GM21717 (cell line): Measurements from ENCODE around the gene FBP1.

Experiments
- ATAC-seq: cut with Tn5 transposase; IDR thresholded peaks from one replicate; pipeline ENCODE4 v1.9.1; 2021; ENCODE audit warnings: mild to moderate bottlenecking, moderate library complexity; ENCODE audit not compliant: unreplicated experiment

The FBP1 gene

GRCh38 chr9:94657021-94657725 lies 17.9 kb upstream of the FBP1 start:
- ATAC-seq: no peak

DNA sequence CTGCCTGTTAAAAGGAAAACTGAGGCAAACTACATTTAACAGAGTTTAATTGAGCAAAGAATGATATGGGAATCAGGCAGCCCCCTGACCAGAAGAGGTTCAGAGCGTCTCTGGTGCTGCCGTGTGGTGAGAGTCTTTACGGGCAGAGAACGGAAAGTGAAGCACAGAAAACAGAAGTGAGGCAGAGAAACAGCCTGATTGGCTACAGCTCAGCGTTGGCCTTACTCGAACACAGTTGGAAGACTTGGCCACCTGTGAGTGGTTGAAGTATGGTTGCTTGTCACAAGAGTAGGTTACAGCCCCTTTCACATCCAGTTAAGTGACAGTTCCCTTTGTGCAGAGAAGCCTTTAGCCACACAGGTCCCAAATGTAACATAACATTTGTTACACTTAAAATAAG lies 16.9 kb upstream of the FBP1 start:
- ATAC-seq: peak; percentile 94

GRCh38 chr9:94655739-94656138 lies 16.4 kb upstream of the FBP1 start:
- ATAC-seq: no peak

- no peak for ATAC-seq
Measured at GRCh38 chr9:94654165-94654894, 15.0 kb upstream of the FBP1 start.

GRCh38 chr9:94650949-94651348 lies 11.6 kb upstream of the FBP1 start:
- ATAC-seq: no peak

GRCh38 chr9:94649100-94649819 lies 9.9 kb upstream of the FBP1 start:
- no peak for ATAC-seq

- no peak for ATAC-seq
Measured at GRCh38 chr9:94648185-94648584, 8.9 kb upstream of the FBP1 start.

DNA sequence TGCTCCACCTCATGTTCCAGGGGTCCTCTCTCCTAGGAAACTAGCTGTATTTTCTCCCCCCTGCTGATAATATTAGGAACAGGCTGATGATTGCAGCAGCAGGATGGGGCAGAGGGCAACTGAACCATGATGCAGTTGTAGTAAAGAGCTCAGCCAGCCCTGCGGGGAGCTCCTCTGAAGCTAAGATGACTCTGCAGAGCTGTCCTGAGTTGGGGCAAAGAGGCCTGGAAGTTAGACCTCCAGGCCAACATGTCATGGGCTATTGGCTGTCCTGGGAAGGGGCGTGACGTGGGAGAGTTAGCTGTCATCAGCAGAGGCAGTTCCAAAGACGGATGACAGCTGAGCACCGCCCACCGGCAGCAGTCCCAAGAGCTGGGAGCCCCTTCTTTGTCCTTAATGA lies 6.6 kb upstream of the FBP1 start:
- no peak for ATAC-seq

- no peak for ATAC-seq
Measured at GRCh38 chr9:94644543-94644942, 5.2 kb upstream of the FBP1 start.

GRCh38 chr9:94643741-94644140 lies 4.4 kb upstream of the FBP1 start:
- no peak for ATAC-seq

GRCh38 chr9:94643176-94643575 lies 3.9 kb upstream of the FBP1 start:
- ATAC-seq: no peak

DNA sequence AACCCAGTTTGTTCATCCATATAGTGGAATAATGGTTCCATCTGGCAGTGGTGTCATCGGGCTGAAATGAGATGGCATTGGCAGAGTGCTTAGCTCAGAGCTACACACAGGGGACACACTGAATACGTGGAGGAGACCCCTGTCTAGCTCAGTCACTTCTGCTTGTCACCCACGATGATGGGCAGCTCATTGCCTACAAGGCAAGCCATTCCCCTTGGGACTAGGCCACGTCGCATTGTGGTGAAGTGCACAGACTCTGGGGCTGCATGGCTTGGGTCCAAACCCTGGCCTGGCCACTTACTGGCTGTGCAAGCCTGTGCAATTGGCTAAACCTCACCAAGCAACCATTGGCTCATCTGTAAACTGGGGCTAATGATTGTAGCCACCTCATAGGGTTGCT lies 3.2 kb upstream of the FBP1 start:
- ATAC-seq: no peak

DNA sequence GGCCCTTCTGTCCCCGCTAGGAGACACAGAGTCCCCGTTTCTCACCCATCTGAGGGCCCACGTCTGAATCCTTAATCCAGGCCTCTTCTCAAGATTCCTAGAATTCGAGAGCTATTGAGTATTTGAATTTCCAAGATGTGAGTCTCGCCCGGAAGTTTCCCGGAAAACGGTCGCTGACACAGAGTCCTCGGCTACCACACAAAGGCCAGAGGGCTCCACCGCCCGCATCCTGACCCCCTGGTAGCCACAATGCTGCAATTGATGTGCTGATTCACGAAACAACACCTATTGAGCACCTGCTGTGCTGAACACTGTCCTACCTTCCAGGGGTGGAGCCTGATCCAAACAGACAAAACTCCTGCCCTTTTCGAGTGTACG lies 670 bp upstream of the FBP1 start:
- ATAC-seq: no peak

DNA sequence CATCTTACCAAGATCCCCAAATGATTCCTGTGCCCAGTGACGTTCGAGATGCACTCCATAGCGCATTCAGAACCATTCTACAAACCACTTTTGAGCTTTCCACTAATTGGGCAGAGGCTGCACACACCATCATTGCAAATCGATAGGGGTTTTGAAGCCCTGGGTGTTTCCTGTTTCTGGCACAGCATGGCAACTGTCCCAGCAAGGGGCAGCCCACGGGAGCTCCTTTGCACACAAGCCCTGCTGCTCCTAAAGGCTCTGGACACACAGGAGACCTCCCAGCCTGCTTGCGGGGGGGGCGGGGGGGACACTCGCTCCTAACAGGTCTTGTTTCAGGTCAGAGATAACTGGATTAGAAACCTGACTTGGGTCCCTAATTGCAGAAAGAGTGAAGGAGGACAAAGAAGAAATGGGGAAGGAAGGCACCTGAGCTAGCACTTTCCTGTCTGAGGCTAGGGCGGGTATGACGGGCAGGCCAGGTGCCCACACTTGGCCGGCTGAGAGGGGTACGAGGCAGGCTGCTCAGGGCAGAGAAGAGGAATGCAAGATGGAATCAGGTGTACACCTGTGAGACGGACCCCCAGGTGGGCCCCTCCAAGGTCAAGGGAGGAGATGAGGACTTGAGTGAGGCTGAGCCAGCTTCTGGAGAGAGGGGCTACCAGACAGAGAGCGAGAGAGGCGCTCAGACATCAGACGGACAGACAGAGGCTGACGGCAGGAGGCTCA lies 820 bp downstream of the FBP1 start:
- ATAC-seq: no peak

GRCh38 chr9:94632737-94633136 lies 6.6 kb downstream of the FBP1 start:
- no peak for ATAC-seq

DNA sequence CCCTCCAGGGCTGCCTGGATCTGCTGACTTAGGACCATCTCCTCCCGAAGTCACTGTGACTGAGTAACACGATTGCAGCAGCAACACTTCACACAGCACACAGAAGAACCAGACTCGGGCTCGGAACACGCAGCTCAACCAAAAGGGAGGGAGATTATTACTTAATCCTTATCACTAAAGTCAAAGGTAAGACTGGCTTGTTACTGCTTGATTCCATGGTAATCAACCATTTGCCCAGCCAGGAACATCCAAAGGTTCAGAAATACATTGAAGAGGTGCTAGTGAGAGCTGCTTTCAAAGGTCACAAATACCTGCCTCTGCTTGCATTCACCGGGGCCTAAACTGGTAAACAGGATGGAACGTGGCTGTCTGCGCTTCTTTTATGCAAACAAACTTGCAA lies 7.7 kb downstream of the FBP1 start:
- ATAC-seq: no peak

DNA sequence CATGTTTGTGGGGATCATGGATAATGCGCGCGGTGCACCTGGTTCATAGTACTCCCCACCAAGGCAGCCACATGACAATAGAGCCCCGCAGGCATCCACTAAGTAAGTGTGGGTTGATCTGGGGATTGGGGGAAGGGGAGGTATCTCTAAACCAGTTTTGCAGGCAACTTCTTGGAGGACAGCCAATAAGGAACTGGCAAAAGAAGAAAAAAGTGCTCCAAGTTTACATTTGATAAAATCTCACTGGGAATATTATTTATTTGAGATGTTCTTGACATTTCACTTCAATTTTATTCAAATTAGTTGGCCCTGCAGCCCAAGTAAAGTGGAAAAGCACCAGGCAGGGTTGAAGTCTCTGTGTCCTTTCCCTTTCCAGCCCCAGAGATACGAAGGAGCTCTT lies 8.5 kb downstream of the FBP1 start:
- no peak for ATAC-seq

- no peak for ATAC-seq
Measured at GRCh38 chr9:94630281-94630680, 9.0 kb downstream of the FBP1 start.

GRCh38 chr9:94627287-94627686 lies 12.0 kb downstream of the FBP1 start:
- no peak for ATAC-seq

GRCh38 chr9:94625835-94626234 lies 13.5 kb downstream of the FBP1 start:
- no peak for ATAC-seq

DNA sequence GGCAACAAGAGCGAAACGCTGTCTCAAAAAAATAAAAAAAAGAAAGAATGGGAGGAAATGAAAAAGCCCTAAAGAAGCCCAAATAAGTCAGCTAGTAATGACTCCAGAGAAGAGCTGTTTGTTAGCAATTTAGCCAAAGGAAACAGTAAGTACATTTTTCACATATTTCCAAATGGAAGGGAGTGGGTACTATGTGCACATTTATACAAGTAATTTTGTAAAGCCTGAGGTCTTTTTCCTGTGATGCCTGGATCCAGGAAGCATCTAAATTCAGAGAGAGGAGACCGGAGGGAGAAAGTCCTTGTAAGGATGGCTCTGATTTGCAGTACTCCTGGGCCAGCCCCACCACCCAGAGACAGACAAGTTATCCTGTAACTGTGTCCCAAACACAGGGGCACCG lies 14.7 kb downstream of the FBP1 start:
- no peak for ATAC-seq
